DMS 273 (cell line): ENCODE measurements around the gene EIF6.

Experiments
- DNase-seq: peaks from one replicate; lab custom pipeline; 2025; ENCODE audit not compliant: unreplicated experiment; lab: John Stamatoyannopoulos, UW

Gene EIF6

DNA sequence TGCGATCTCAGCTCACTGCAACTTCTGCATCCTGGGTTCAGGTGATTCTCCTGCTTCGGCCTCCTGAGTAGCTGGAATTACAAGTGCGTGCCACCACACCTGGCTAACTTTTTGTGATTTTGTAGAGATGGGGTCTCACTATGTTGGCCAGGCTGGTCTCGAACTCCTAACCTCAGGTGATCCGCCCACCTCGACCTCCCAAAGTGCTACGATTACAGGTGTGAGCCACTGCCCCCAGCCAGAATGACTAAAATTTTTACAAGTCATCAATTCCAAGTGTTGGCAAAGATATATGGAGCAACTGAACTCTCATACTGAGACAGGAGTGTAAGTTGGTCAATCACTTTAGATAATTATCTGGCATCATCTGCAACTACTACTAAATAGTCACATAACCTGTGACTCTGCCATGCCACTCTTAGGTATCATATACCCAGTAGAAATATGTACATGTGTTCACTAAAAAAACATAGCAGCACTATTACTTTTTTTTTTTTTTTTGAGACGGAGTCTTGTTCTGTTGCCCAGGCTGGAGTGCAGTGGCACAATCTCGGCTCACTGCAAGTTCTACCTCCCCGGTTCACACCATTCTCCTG lies 3.0 kb downstream of the EIF6 start:
- DNase-seq: no peak

- DNase-seq: no peak
These were observed 4.0 kb downstream of the EIF6 start for GRCh38 chr20:35280523-35280922.

- DNase-seq: no peak
These were observed 4.9 kb downstream of the EIF6 start for GRCh38 chr20:35279533-35280174.

- DNase-seq: no peak
These were observed 5.5 kb downstream of the EIF6 start for GRCh38 chr20:35279040-35279439.

- DNase-seq: peak; percentile 92
These were observed 6.8 kb downstream of the EIF6 start, which contains the start of gene MMP24OS for GRCh38 chr20:35277531-35278395. MMP24OS (minus strand) TSS chr20:35278122; CDS start chr20:35277929, 193 bp downstream.

- DNase-seq: no peak
These were observed 7.4 kb downstream of the EIF6 start for GRCh38 chr20:35277127-35277526.

DNA sequence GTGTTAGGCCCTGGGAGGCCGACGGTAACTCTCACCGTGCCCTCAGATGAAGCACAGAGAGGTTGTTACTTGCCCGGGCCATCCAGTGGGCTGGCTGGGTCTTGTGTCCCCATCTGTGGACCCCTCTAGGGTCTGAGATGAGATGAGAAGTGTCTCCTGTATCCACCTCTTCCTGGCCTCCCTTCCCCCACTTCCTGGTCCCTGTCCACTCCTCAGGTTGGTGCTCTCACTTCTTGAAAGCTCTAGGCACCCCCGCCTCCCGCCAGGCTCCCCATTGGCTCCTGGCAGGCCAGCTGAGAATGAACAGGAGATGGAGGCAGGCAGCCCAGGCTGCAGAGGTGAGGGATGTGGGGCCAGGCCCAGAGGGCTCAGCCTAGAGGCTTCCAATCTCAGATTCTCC lies 8.2 kb downstream of the EIF6 start:
- no peak for DNase-seq

GRCh38 chr20:35275741-35276251 lies 8.8 kb downstream of the EIF6 start:
- peak; percentile 25 for DNase-seq

DNA sequence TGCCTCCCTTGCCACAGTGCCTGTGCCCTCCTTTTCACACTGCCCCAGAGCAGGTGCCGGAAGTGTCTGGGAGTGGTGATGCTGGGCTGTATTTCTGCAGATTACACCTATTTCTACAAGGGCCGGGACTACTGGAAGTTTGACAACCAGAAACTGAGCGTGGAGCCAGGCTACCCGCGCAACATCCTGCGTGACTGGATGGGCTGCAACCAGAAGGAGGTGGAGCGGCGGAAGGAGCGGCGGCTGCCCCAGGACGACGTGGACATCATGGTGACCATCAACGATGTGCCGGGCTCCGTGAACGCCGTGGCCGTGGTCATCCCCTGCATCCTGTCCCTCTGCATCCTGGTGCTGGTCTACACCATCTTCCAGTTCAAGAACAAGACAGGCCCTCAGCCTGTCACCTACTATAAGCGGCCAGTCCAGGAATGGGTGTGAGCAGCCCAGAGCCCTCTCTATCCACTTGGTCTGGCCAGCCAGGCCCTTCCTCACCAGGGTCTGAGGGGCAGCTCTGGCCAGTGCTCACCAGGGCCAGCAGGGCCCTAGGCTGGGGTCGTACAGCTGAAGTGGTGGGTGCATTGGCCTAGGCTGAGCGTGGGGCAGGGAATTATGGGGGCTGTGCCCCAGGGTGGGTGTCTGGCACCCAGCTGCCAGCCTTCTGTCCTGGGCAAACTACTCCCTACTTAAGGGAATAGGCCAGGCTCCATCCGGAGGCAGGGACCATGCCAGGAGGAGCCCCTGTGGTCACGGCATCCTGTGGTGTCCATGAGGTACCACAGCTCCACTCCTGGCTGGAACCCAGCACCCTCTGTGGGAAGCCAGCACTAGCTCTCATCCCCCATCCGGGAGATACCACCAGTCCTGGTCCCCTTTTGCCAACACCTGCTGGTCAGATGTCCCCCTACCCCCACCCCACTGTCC lies 10.1 kb downstream of the EIF6 start:
- DNase-seq: peak; percentile 33

DNA sequence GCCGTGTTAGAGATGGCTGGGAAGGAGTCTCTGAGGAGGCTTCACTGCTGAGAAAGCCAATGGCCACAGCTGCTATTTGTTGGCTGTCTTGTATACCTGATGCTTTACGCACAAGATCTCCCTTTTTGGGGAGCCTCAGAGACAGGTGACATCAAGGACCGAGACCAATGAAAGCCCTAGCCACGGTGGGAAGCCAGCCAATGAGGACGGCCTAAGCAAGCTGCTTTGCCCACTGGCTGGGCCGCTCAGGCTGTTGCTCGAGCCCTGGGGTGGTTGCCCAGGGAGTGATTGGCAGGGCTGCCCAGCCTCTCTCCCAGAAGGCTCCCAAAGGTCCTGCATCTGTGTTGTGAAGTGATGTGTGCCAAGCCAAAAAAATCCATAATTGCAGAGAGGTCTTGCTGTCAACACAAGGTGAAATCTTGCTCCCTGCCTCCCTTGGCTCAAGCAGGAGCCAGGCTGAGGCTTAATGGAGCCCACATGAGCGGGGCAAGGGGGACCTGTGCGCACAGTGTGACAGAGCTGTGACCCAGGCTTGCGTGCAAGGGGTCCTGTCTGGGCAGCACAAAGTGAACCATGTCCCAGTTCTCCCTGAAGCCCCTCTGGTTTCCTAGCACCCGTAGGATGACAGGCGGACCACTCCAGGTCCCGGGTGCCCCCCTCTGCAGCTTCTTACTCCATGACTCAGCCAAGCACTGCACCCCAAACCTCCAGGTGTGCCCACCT lies 11.0 kb downstream of the EIF6 start:
- peak; percentile 99 for DNase-seq

GRCh38 chr20:35271904-35272303 lies 12.7 kb downstream of the EIF6 start:
- no peak for DNase-seq

GRCh38 chr20:35271073-35271882 lies 13.3 kb downstream of the EIF6 start:
- DNase-seq: no peak

GRCh38 chr20:35270021-35270902 lies 14.3 kb downstream of the EIF6 start:
- no peak for DNase-seq

- peak; percentile 81 for DNase-seq
These were observed 15.4 kb downstream of the EIF6 start for GRCh38 chr20:35269055-35269781.

- no peak for DNase-seq
These were observed 17.5 kb downstream of the EIF6 start for GRCh38 chr20:35267092-35267491.

DNA sequence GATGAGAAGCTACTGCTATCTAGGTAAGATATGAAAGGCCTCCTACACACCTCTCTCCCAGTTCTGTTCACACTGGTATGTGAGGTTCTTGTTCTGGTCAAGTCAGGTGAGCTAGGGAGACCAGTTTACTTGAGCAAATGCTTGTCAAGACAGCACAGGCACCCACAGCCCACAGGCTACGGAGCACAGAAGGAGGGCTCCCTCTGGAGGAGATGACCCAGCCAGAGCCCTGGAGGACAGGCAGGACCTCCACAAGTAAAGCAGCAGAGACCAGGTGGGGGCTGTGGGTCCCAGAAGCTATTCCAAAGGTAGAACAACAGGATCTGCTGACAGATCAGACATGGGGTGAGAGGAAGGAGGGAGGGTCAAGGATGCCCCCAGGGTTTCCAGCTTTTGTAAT lies 19.8 kb downstream of the EIF6 start:
- peak; percentile 46 for DNase-seq

- DNase-seq: peak; percentile 19
These were observed 20.8 kb downstream of the EIF6 start for GRCh38 chr20:35263532-35264341.
